CD4-positive, alpha-beta T cell treated with Interleukin-6 for 4 hours (primary cell): Measurements from ENCODE around the gene ERC1.

ENCODE experiments used
- DNase-seq: peaks from one replicate; pipeline ENCODE4 v3.0.0-alpha.2; 2020; ENCODE audit warnings: mixed read lengths

The ERC1 gene

GRCh38 chr12:1365703-1366102 lies 374.7 kb downstream of the ERC1 start:
- no peak for DNase-seq

- no peak for DNase-seq
Measured at GRCh38 chr12:1367331-1368291, 376.6 kb downstream of the ERC1 start.

- DNase-seq = no peak
Measured at GRCh38 chr12:1369460-1369859, 378.4 kb downstream of the ERC1 start.

GRCh38 chr12:1369938-1370500 lies 379.0 kb downstream of the ERC1 start:
- DNase-seq = no peak

GRCh38 chr12:1373901-1374735 lies 383.1 kb downstream of the ERC1 start:
- no peak for DNase-seq

GRCh38 chr12:1375323-1375722 lies 384.3 kb downstream of the ERC1 start:
- no peak for DNase-seq

- no peak for DNase-seq
Measured at GRCh38 chr12:1377117-1377516, 386.1 kb downstream of the ERC1 start.

- no peak for DNase-seq
Measured at GRCh38 chr12:1377681-1378080, 386.7 kb downstream of the ERC1 start.

GRCh38 chr12:1380171-1380851 lies 389.3 kb downstream of the ERC1 start:
- no peak for DNase-seq

GRCh38 chr12:1382151-1382550 lies 391.1 kb downstream of the ERC1 start:
- DNase-seq = no peak

- DNase-seq = no peak
Measured at GRCh38 chr12:1382826-1383225, 391.8 kb downstream of the ERC1 start.

- DNase-seq = no peak
Measured at GRCh38 chr12:1383758-1384157, 392.7 kb downstream of the ERC1 start.

GRCh38 chr12:1384910-1385309 lies 393.9 kb downstream of the ERC1 start:
- no peak for DNase-seq

- DNase-seq = no peak
Measured at GRCh38 chr12:1391722-1392121, 400.7 kb downstream of the ERC1 start.

- DNase-seq = no peak
Measured at GRCh38 chr12:1395421-1395955, 404.5 kb downstream of the ERC1 start.

- no peak for DNase-seq
Measured at GRCh38 chr12:1398673-1399072, 407.6 kb downstream of the ERC1 start.

GRCh38 chr12:1401891-1402290 lies 410.9 kb downstream of the ERC1 start:
- no peak for DNase-seq

- DNase-seq = no peak
Measured at GRCh38 chr12:1403417-1403816, 412.4 kb downstream of the ERC1 start.

- no peak for DNase-seq
Measured at GRCh38 chr12:1405619-1406018, 414.6 kb downstream of the ERC1 start.

- DNase-seq = no peak
Measured at GRCh38 chr12:1410794-1411193, 419.8 kb downstream of the ERC1 start.

GRCh38 chr12:1413930-1414329 lies 422.9 kb downstream of the ERC1 start:
- no peak for DNase-seq

- no peak for DNase-seq
Measured at GRCh38 chr12:1418144-1418543, 427.1 kb downstream of the ERC1 start.
